ENCODE results near the gene KIFC1. TPM values are rescaled to one million over a fixed set of nuclear protein-coding genes. Genes with fewer than 3 reads are reported as not detected.

Gene KIFC1
- total and polyA plus RNA-seq, 9 of the 15 experiments (the other 6 are each of a cell fraction or from before 2014, with no cell fraction given), result 1.3 to 95.2 (median 76.9) TPM

GRCh38 chr6:33454009-33454946 lies 62.7 kb downstream of the KIFC1 start, which contains the start of gene ZBTB9 (continued):
- no peak for TF ChIP-seq ZNF280B (CRISPR knock-in tag; IDR thresholded peaks at IDR 0.05)
- no peak for TF ChIP-seq ATF3 (IDR thresholded peaks at IDR 0.05)
- TF ChIP-seq ATF3 (CRISPR knock-in tag; conservative IDR thresholded peaks at IDR 0.05), result no peak; the same call in 1 of the 2 replicates
- TF ChIP-seq EWSR1 (IDR thresholded peaks at IDR 0.05; ENCODE audit: borderline replicate concordance, low read depth, partially characterized antibody), result no peak
- TF ChIP-seq BACH1 (tag; IDR thresholded peaks at IDR 0.05), result no peak
- no peak for TF ChIP-seq RHOXF2B (CRISPR knock-in tag; conservative IDR thresholded peaks at IDR 0.05)
- TF ChIP-seq MCM5 (IDR thresholded peaks at IDR 0.05; ENCODE audit: low read depth), result no peak
- no peak for TF ChIP-seq CBFA2T2 (conservative IDR thresholded peaks at IDR 0.05)
- 0 out of 2 replicates have a peak, but pooled peaks have one; percentile 39 for TF ChIP-seq PHB2 (IDR thresholded peaks at IDR 0.05; ENCODE audit: low read depth)
- no peak for TF ChIP-seq CLOCK (CRISPR knock-in tag; IDR thresholded peaks at IDR 0.05; ENCODE audit: borderline replicate concordance)
- no peak for TF ChIP-seq RNF219 (CRISPR knock-in tag; IDR thresholded peaks at IDR 0.05)
- no peak for TF ChIP-seq TRIM28 (IDR thresholded peaks at IDR 0.05)
- 0 out of 2 replicates have a peak, but pooled peaks have one; percentile 24 for TF ChIP-seq MIER1 (IDR thresholded peaks at IDR 0.05; ENCODE audit: low read depth)
- 0 out of 2 replicates have a peak, but pooled peaks have one; percentile 50 for TF ChIP-seq ZNF165 (CRISPR knock-in tag; IDR thresholded peaks at IDR 0.05; ENCODE audit: borderline replicate concordance)
- no peak for TF ChIP-seq ZNF518B (CRISPR knock-in tag; IDR thresholded peaks at IDR 0.05)
- 0 out of 2 replicates have a peak, but pooled peaks have one; percentile 14 for TF ChIP-seq ZNF143 (CRISPR knock-in tag; IDR thresholded peaks at IDR 0.05)
